T-cell (primary cell): ENCODE measurements around the gene VSIG10. TPM values are rescaled to one million over a fixed set of nuclear protein-coding genes. Genes with fewer than 3 reads are reported as not detected.

Experiments
- ATAC-seq, 4 experiments: fragments of 200-7000 bp in 3 of 4; fragments of 150-1000 bp in 1 of 4; cut with Tn5 transposase; replicated peaks in 1 of 4; 1 replicate in 3 of 4; 2 replicates in 1 of 4; pipeline ENCODE4 v1.10.0; 2021; ENCODE audit warnings: moderate library complexity in 3 of 4, mild to moderate bottlenecking in 2 of 4, moderate number of reproducible peaks in 1 of 4
- CTCF ChIA-PET, 2 donors: fragments of 300-600 bp; sonication (Branson Sonifier 250); formaldehyde crosslinking; loops; one replicate each; lab custom pipeline; 2022; ENCODE audit warnings: antibody characterized with exemption in 2 of 2; lab: Charles Lee
- POLR2A ChIA-PET, 2 donors: fragments of 300-600 bp; sonication (Branson Sonifier 250); formaldehyde crosslinking; loops; one replicate each; lab custom pipeline; 2022; ENCODE audit warnings: antibody characterized with exemption in 2 of 2; lab: Charles Lee
- DNase-seq, 35 experiments: peaks; one replicate each; pipeline versions ENCODE4 v3.0.0 to v3.0.0-alpha.2; 2013 to 2023
- H3K27ac ChIP-seq: one replicate; pipeline ENCODE4 v1.5.1; 2013; ENCODE audit warnings: low read length
- H3K27me3 ChIP-seq, 2 experiments: replicated peaks in 1 of 2; 1 replicate in 1 of 2; 2 replicates in 1 of 2; pipeline versions ENCODE4 v1.6.1 to v1.7.0; 2013; ENCODE audit warnings: low read length in 1 of 2, mixed read lengths in 1 of 2; ENCODE audit not compliant: control insufficient read depth in 2 of 2, insufficient read depth in 2 of 2; ENCODE audit errors: extremely low read depth in 1 of 2
- H3K36me3 ChIP-seq, 2 donors: 1 replicate in 1 of 2; 2 replicates in 1 of 2; pipeline versions ENCODE4 v1.6.1 to v1.7.0; 2013; ENCODE audit warnings: low read length in 1 of 2; ENCODE audit not compliant: control insufficient read depth in 2 of 2, insufficient read depth in 1 of 2; ENCODE audit errors: extremely low read depth in 1 of 2
- H3K4me1 ChIP-seq, 2 experiments: 1 replicate in 1 of 2; 2 replicates in 1 of 2; pipeline versions ENCODE4 v1.6.1 to v1.7.0; 2013; ENCODE audit warnings: low read length in 2 of 2, mixed read lengths in 1 of 2; ENCODE audit not compliant: insufficient read depth in 2 of 2, control insufficient read depth in 1 of 2; ENCODE audit errors: extremely low read depth in 1 of 2
- H3K4me3 ChIP-seq, 2 donors: 1 replicate in 1 of 2; 2 replicates in 1 of 2; pipeline versions ENCODE4 v1.5.1 to v1.7.0; 2013; ENCODE audit warnings: mild to moderate bottlenecking in 2 of 2, low read length in 1 of 2, moderate library complexity in 1 of 2; ENCODE audit not compliant: control insufficient read depth in 1 of 2; ENCODE audit errors: extremely low read depth in 1 of 2
- H3K9me3 ChIP-seq: 2 replicates; pipeline ENCODE4 v1.7.0; 2013
- H3K27ac Mint-ChIP-seq, 2 donors: one replicate each; pipeline ENCODE4 v1.8.0; 2020 to 2021; ENCODE audit warnings: mild to moderate bottlenecking in 2 of 2, mixed read lengths in 2 of 2
- H3K27me3 Mint-ChIP-seq, 2 donors: one replicate each; pipeline ENCODE4 v1.8.0; 2021 to 2022; ENCODE audit warnings: mixed read lengths in 2 of 2
- H3K36me3 Mint-ChIP-seq: one replicate; pipeline ENCODE4 v1.8.0; 2021; ENCODE audit warnings: mixed read lengths
- H3K4me1 Mint-ChIP-seq, 3 donors: one replicate each; pipeline ENCODE4 v1.8.0; 2020 to 2022; ENCODE audit warnings: mixed read lengths in 3 of 3, mild to moderate bottlenecking in 1 of 3
- H3K4me3 Mint-ChIP-seq, 3 donors: one replicate each; pipeline ENCODE4 v1.8.0; 2020 to 2022; ENCODE audit warnings: mild to moderate bottlenecking in 3 of 3, mixed read lengths in 3 of 3, moderate library complexity in 3 of 3
- H3K9me3 Mint-ChIP-seq, 3 donors: one replicate each; pipeline ENCODE4 v1.8.0; 2020 to 2022; ENCODE audit warnings: mixed read lengths in 3 of 3
- WGBS: methylation state at CpG from one replicate; pipeline ENCODE4 v1.1.5; 2013; ENCODE audit warnings: missing lambda C conversion rate; ENCODE audit not compliant: insufficient coverage; 5-methylcytosine and 5-hydroxymethylcytosine counted together
- total RNA-seq, 35 experiments: library from RNA in 6 of 35; stranded (reverse) in 6 of 35; fragments of 120-200 nt in 1 of 35; gene quantifications; one replicate each; pipeline versions ENCODE4 v1.2.1 to v1.2.4 and lab custom pipeline; 2013 to 2026

The VSIG10 gene
- total RNA-seq, 5 donors from 2014 or later (not counting 1 experiment from before 2014, with no cell fraction given) = 1.6 to 4.1 (median 3.2) TPM

- WGBS = 93% methylated on average over 9 of the region's 10 CpGs
- Histone ChIP-seq H3K9me3 (no peaks in the 10 kb centered on the region), H3K4me3 (no peak overlapping the region), H3K27me3 (no peaks in the 10 kb centered on the region), H3K36me3 (peaks cover 0 to 5% of the 10 kb centered on the region in 2 donors), H3K27ac (no peak overlapping the region), H3K4me1 (peaks cover 0 to 2% of the 10 kb centered on the region in 2 experiments)
- no peak for DNase-seq
- ChIA-PET CTCF (interaction anchor here (0.7 to 2.3 kb wide), 5 partner anchors 9 to 256 kb away, joined by 3 to 22 read pairs (median 4); partner anchors contain the start of genes PEBP1 (in 1 of the 2) and SUDS3 (in 1 of the 2)), POLR2A (no interaction called here)
- Mint-ChIP-seq H3K9me3 (no peaks in the 10 kb centered on the region), H3K27me3 (no peaks in the 10 kb centered on the region), H3K4me3 (no peak overlapping the region), H3K4me1 (peaks cover 7 to 12% (median 8%) of the 10 kb centered on the region in 3 donors), H3K27ac (no peak overlapping the region), H3K36me3 (peaks cover 3% of the 10 kb centered on the region)
- ATAC-seq = no peak
Measured at GRCh38 chr12:118119449-118119879, 15.7 kb upstream of the VSIG10 start.

GRCh38 chr12:118109088-118109487, 5.3 kb upstream of the VSIG10 start:
- WGBS = no CpG with 5 or more reads among the region's 1 CpG

GRCh38 chr12:118107694-118108093, 3.9 kb upstream of the VSIG10 start:
- no peaks in the 10 kb centered on the region for H3K9me3 Mint-ChIP-seq
- no peaks in the 10 kb centered on the region for H3K36me3 Mint-ChIP-seq
- ChIA-PET POLR2A (no interaction called here), CTCF (no interaction called here)
- H3K4me3 Mint-ChIP-seq = no peak overlapping the region
- Histone ChIP-seq H3K4me1 (peaks cover 0 to 15% of the 10 kb centered on the region in 2 experiments), H3K36me3 (no peaks in the 10 kb centered on the region), H3K27me3 (peaks cover 0 to 22% of the 10 kb centered on the region in 2 experiments), H3K4me3 (no peak overlapping the region), H3K9me3 (no peaks in the 10 kb centered on the region), H3K27ac (no peak overlapping the region)
- DNase-seq (no peak), ATAC-seq (no peak)
- H3K4me1 Mint-ChIP-seq = peaks cover 8 to 11% (median 8%) of the 10 kb centered on the region in 3 donors
- H3K27ac Mint-ChIP-seq = no peak overlapping the region
- H3K27me3 Mint-ChIP-seq = peaks cover 7 to 17% of the 10 kb centered on the region in 2 donors
- no CpG with 5 or more reads among the region's 8 CpGs for whole genome bisulfite sequencing

More at GRCh38 chr12:118109088-118109487, 5.3 kb upstream of the VSIG10 start:
- Mint-ChIP-seq H3K27me3 (peaks cover 4 to 14% of the 10 kb centered on the region in 2 donors), H3K27ac (no peak overlapping the region), H3K4me3 (no peak overlapping the region), H3K36me3 (no peaks in the 10 kb centered on the region), H3K4me1 (peaks cover 4 to 6% (median 4%) of the 10 kb centered on the region in 3 donors), H3K9me3 (no peaks in the 10 kb centered on the region)
- Histone ChIP-seq H3K36me3 (no peaks in the 10 kb centered on the region), H3K4me1 (peaks cover 0 to 5% of the 10 kb centered on the region in 2 experiments), H3K27me3 (peaks cover 0 to 14% of the 10 kb centered on the region in 2 experiments), H3K4me3 (no peak overlapping the region), H3K27ac (no peak overlapping the region), H3K9me3 (no peaks in the 10 kb centered on the region)
- POLR2A ChIA-PET = no interaction called here
- no peak for ATAC-seq
- CTCF ChIA-PET = interaction anchor here (0.6 kb wide), 2 partner anchors 22 to 904 kb away, joined by 3 to 6 read pairs; no protein-coding TSS in a partner anchor
- no peak for DNase-seq

GRCh38 chr12:118107011-118107410, 3.2 kb upstream of the VSIG10 start:
- no peak overlapping the region for H3K27ac Mint-ChIP-seq
- Histone ChIP-seq H3K4me1 (peaks cover 0 to 15% of the 10 kb centered on the region in 2 experiments), H3K27me3 (peaks cover 0 to 29% of the 10 kb centered on the region in 2 experiments), H3K36me3 (no peaks in the 10 kb centered on the region), H3K9me3 (no peaks in the 10 kb centered on the region), H3K27ac (no peak overlapping the region), H3K4me3 (no peak overlapping the region)
- CTCF ChIA-PET = interaction anchor here in 1 of 2 donors (0.6 kb wide), 1 partner anchor 44 kb away, joined by 8 read pairs; no protein-coding TSS in a partner anchor
- POLR2A ChIA-PET = no interaction called here
- peaks cover 8 to 13% (median 8%) of the 10 kb centered on the region in 3 donors for H3K4me1 Mint-ChIP-seq
- no peak overlapping the region for H3K4me3 Mint-ChIP-seq
- no peaks in the 10 kb centered on the region for H3K9me3 Mint-ChIP-seq
- ATAC-seq (no peak), DNase-seq (no peak)
- no peaks in the 10 kb centered on the region for H3K36me3 Mint-ChIP-seq
- 93% methylated on average over 3 of the region's 4 CpGs for WGBS
- peaks cover 7 to 19% of the 10 kb centered on the region in 2 donors for H3K27me3 Mint-ChIP-seq

DNA sequence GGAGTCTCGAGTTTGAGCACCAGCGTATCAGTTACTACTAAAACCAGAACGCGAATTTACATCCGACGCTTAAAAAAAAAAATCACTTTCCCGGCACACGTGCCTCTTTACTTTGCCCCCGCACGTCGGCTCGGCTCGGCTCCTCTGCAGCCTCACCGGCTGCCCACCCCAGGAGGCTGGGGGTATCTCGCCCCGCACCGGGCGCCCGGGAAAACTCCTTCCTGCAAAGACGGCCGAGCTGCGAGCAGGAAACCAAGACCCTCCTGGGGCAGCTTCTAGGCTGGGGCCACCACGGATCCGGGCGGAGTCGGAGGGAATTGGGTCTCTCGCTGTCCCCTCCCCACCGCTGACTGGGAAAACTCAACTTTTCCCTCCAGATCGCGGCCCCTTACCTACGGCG, 610 bp downstream of the VSIG10 start:
- Histone ChIP-seq H3K9me3 (no peaks in the 10 kb centered on the region), H3K4me1 (peaks cover 0 to 15% of the 10 kb centered on the region in 2 experiments), H3K27me3 (peaks cover 0 to 32% of the 10 kb centered on the region in 2 experiments), H3K27ac (no peak overlapping the region), H3K4me3 (peak overlapping the region; percentile 45 to 80), H3K36me3 (no peaks in the 10 kb centered on the region)
- ATAC-seq (peak in 3 of 4 experiments; percentile 8 to 39 (median 22)), DNase-seq (peak in 3 of 35 experiments; percentile 2 to 4 (median 3))
- Mint-ChIP-seq H3K9me3 (no peaks in the 10 kb centered on the region), H3K27me3 (peaks cover 7 to 21% of the 10 kb centered on the region in 2 donors), H3K4me1 (peaks cover 8 to 13% (median 8%) of the 10 kb centered on the region in 3 donors), H3K36me3 (no peaks in the 10 kb centered on the region), H3K4me3 (peak overlapping the region; percentile 82 to 84 (median 83)), H3K27ac (no peak overlapping the region)
- WGBS = 1% methylated on average over 30 of the region's 32 CpGs
- CTCF ChIA-PET = interaction anchor here in 1 of 2 donors (0.6 kb wide), 2 partner anchors 39 to 124 kb away, joined by 3 read pairs; no protein-coding TSS in a partner anchor
- POLR2A ChIA-PET = no interaction called here

DNA sequence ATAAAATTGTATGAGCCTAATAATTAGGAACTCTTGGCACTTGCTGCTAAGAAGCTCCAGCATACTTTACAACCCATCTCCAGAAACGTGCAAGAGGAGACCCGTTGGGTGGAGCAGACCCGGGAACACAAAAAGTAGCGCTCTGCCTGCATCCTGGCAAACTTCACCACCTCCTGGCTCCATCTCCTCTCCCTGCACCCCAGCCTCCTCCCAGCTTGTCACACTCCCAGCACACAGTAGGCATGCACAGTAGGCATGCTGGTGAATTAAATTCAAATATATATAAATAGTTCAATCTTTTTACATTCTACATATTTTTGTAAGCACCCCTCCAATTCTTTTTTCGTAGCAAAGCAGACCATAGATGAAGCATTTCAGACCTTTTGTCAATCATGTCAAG, 1.2 kb downstream of the VSIG10 start:
- no peak overlapping the region for H3K4me3 ChIP-seq
- DNase-seq (no peak), ATAC-seq (no peak)
- ChIA-PET POLR2A (no interaction called here), CTCF (no interaction called here)
- Mint-ChIP-seq H3K27me3 (peaks cover 7 to 21% of the 10 kb centered on the region in 2 donors), H3K36me3 (no peaks in the 10 kb centered on the region), H3K4me1 (peaks cover 8 to 13% (median 8%) of the 10 kb centered on the region in 3 donors), H3K4me3 (peak overlapping the region; percentile 82 to 84 (median 83)), H3K27ac (peak overlapping the region in 1 of 2 donors; percentile 6), H3K9me3 (no peaks in the 10 kb centered on the region)
- H3K27ac ChIP-seq = no peak overlapping the region
- H3K9me3 ChIP-seq = no peaks in the 10 kb centered on the region
- peaks cover 0 to 31% of the 10 kb centered on the region in 2 experiments for H3K27me3 ChIP-seq
- H3K4me1 ChIP-seq = peaks cover 0 to 15% of the 10 kb centered on the region in 2 experiments
- WGBS = 55% methylated on average over 2 of the region's 5 CpGs
- H3K36me3 ChIP-seq = no peaks in the 10 kb centered on the region
